HFFc6 (cell line): Measurements from ENCODE around the gene RASSF4. TPM values are rescaled to one million over a fixed set of nuclear protein-coding genes. Genes with fewer than 3 reads are reported as not detected.

Experiments used
- DNase-seq: peaks from one replicate; pipeline ENCODE4 v3.0.0-alpha.2; 2018
- H3K27ac Mint-ChIP-seq: 2 replicates; pipeline ENCODE4 v1.8.0; 2020; ENCODE audit warnings: mild to moderate bottlenecking, mixed read lengths
- H3K27me3 Mint-ChIP-seq: 2 replicates; pipeline ENCODE4 v1.8.0; 2021; ENCODE audit warnings: mild to moderate bottlenecking, moderate library complexity, mixed read lengths; ENCODE audit not compliant: insufficient read depth
- H3K36me3 Mint-ChIP-seq: 2 replicates; pipeline ENCODE4 v1.8.0; 2021; ENCODE audit warnings: low read depth, mixed read lengths
- H3K4me1 Mint-ChIP-seq: 2 replicates; pipeline ENCODE4 v1.8.0; 2020; ENCODE audit warnings: low read depth, mixed read lengths
- H3K4me3 Mint-ChIP-seq: 2 replicates; pipeline ENCODE4 v1.8.0; 2020; ENCODE audit warnings: mild to moderate bottlenecking, moderate library complexity, mixed read lengths
- H3K9me3 Mint-ChIP-seq: 2 replicates; pipeline ENCODE4 v1.8.0; 2020; ENCODE audit warnings: mild to moderate bottlenecking, mixed read lengths
- CTCF ChIP-seq: fragments of 200-600 bp; sonication (generic); IDR thresholded peaks from 2 replicates; pipeline ENCODE4 v1.5.0; 2021; ENCODE audit warnings: antibody characterized with exemption, mild to moderate bottlenecking
- total RNA-seq, 6 experiments: library from RNA; stranded (reverse); fragmentation: NEBNext Ultra II Directional; extraction: Animal tissue kit (Norgen Biotek cat#: 25700); gene quantifications; 2 replicates in 1 of 6; 3 replicates in 5 of 6; pipeline ENCODE4 v1.2.3, GENCODE V29; 2021

Gene RASSF4
- total RNA-seq, 6 experiments from 2014 or later: 1.1 to 3.8 (median 2.9) TPM

DNA sequence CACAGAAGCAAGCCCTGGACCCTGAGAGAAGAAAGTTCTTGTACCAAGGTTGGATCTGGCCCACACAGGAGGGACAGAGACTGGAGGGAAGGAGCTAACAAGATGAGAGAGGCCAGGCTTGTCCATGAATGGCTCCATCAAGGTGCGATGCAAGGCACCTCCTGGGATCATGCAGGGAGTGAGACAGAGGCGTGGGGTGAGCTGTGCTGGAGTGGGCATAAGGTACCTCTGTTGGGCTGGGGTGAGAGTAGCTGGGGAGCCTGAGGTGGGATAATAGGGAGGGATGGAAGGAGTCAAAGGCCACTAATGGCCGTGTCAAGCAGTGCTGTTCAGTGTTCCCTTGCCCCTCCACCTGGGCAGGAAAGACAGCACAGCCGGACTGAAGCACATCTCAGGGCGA lies 38.5 kb upstream of the RASSF4 start:
- Mint-ChIP-seq H3K9me3 (peaks cover 7% of the 10 kb centered on the region; the same call in 1 of the 2 replicates), H3K4me1 (no peaks in the 10 kb centered on the region), H3K27me3 (peaks cover 35% of the 10 kb centered on the region), H3K36me3 (peaks cover 6% of the 10 kb centered on the region), H3K4me3 (no peak overlapping the region), H3K27ac (no peak overlapping the region)
- no peak for TF ChIP-seq CTCF
- DNase-seq: no peak

- TF ChIP-seq CTCF: no peak
- H3K27me3 Mint-ChIP-seq: peaks cover 35% of the 10 kb centered on the region
- H3K36me3 Mint-ChIP-seq: peaks cover 6% of the 10 kb centered on the region
- no peaks in the 10 kb centered on the region for H3K4me1 Mint-ChIP-seq
- DNase-seq: no peak
- H3K9me3 Mint-ChIP-seq: peaks cover 7% of the 10 kb centered on the region; the same call in 1 of the 2 replicates
- H3K4me3 Mint-ChIP-seq: no peak overlapping the region
- H3K27ac Mint-ChIP-seq: no peak overlapping the region
These were observed 38.1 kb upstream of the RASSF4 start for GRCh38 chr10:44921506-44921905.

DNA sequence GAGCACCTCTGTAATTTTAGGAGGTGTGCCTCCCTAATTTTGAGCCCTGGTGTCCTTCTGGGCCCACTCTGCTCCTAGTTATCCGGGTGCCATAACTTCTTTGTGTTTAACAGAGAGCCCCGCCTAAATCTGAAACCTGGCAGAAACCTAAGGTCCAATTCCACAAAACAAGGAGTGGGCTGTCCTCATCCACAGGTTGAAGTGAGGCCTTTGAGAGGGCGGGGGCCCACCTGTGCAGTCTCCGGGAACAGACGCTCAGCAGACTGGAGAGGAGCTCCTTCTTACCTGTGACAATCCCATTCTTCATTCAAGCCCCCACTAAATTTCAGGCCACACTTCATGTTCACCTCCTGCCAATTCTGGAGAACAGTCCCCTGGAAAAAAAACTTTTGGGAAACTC lies 37.6 kb upstream of the RASSF4 start:
- Mint-ChIP-seq H3K4me1 (no peaks in the 10 kb centered on the region), H3K4me3 (no peak overlapping the region), H3K36me3 (peaks cover 6% of the 10 kb centered on the region), H3K9me3 (peaks cover 7% of the 10 kb centered on the region; the same call in 1 of the 2 replicates), H3K27me3 (peaks cover 31% of the 10 kb centered on the region), H3K27ac (no peak overlapping the region)
- no peak for DNase-seq
- no peak for TF ChIP-seq CTCF

DNA sequence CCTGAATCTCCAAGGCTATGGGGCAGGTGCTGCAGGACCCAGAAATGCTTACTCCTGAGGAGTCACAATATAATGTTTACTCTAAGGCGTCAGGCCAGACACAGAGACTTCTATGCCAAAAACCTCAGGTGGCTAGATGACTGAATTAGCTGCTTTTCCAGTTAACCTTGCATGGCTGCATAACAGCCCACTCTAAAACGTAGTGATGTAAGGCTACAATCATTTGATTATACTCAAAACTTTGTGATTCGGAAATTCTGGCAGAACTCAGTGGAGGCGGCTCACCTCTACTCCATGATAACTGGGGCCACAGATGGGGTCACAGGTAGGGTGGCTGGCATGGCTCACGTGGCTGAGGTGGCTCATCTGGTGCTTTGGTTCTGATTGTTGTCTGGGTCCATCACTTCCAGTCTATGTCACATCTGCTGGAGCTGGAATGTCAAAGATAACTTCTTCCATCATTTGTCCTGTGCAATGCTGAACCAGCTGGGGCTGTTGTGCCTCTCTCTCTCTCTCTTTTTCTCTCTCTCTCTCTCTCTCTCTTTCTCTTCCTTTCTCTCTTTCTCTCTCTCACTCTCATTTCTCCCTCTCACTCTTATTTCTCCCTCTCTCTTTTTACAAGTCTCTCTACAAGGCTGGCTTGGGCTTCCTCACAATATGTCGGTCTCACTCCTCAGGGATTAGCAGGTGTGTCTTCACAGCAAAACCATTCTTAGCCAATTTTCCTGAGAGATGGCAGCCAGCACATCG lies 36.6 kb upstream of the RASSF4 start:
- H3K36me3 Mint-ChIP-seq: peaks cover under 1% of the 10 kb centered on the region; the same call in 1 of the 2 replicates
- no peak for TF ChIP-seq CTCF
- H3K27ac Mint-ChIP-seq: no peak overlapping the region
- DNase-seq: no peak
- H3K27me3 Mint-ChIP-seq: peaks cover 29% of the 10 kb centered on the region
- no peaks in the 10 kb centered on the region for H3K4me1 Mint-ChIP-seq
- H3K4me3 Mint-ChIP-seq: no peak overlapping the region
- peaks cover 1% of the 10 kb centered on the region; the same call in 1 of the 2 replicates for H3K9me3 Mint-ChIP-seq

DNA sequence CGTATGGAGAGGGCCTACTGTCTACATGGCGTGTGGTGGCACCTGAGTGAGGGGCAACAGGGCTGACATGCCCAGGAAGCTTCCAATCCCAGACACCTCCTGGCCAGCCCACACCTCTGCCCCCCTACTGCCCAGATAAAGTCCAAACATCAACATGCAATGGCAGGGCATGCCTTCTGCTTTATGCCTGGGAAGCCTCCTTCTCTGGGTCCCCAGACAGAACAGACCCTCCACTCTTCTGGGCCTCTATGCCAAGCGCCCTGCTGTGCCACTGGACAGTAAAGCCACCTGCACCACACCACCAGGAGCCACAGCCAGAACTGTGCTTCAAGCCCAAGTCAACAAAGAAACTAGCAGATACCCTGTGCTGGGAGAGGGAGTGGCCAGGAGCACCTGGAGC lies 36.0 kb upstream of the RASSF4 start:
- Mint-ChIP-seq H3K9me3 (no peaks in the 10 kb centered on the region), H3K27me3 (peaks cover 26% of the 10 kb centered on the region), H3K36me3 (no peaks in the 10 kb centered on the region), H3K27ac (no peak overlapping the region), H3K4me1 (no peaks in the 10 kb centered on the region), H3K4me3 (no peak overlapping the region)
- no peak for DNase-seq
- TF ChIP-seq CTCF: no peak
